DMS53 treated with DMSO at 0.1 percent for 48 hours (cell line): ENCODE results near the gene HSBP1.
A peak's percentile ranks its signal among the peaks of the same experiment; 100 is the strongest.

Experiments
- DNase-seq: peaks from one replicate; lab custom pipeline; 2025; ENCODE audit not compliant: unreplicated experiment; lab: John Stamatoyannopoulos, UW

Gene HSBP1

GRCh38 chr16:83807710-83808572 lies at the start of gene HSBP1:
Gene HSBP1 (plus strand): TSS chr16:83807978. CDS start chr16:83808077, 99 bp downstream.
- peak; percentile 76 for DNase-seq

- DNase-seq, result no peak
These were observed 45.4 kb upstream of the HSBP1 start for GRCh38 chr16:83762141-83762991.

GRCh38 chr16:83762992-83763358 lies 44.8 kb upstream of the HSBP1 start:
- DNase-seq, result no peak

- DNase-seq, result no peak
These were observed 38.8 kb upstream of the HSBP1 start for GRCh38 chr16:83768986-83769385.

GRCh38 chr16:83769397-83770008 lies 38.3 kb upstream of the HSBP1 start:
- no peak for DNase-seq

- DNase-seq, result no peak
These were observed 36.4 kb upstream of the HSBP1 start for GRCh38 chr16:83771306-83771942.

GRCh38 chr16:83772806-83773205 lies 35.0 kb upstream of the HSBP1 start:
- no peak for DNase-seq

GRCh38 chr16:83774066-83774465 lies 33.7 kb upstream of the HSBP1 start:
- DNase-seq, result no peak

- no peak for DNase-seq
These were observed 30.8 kb upstream of the HSBP1 start for GRCh38 chr16:83776944-83777343.

- DNase-seq, result no peak
These were observed 27.9 kb upstream of the HSBP1 start for GRCh38 chr16:83779886-83780285.

- DNase-seq, result no peak
These were observed 22.3 kb upstream of the HSBP1 start for GRCh38 chr16:83785455-83785854.

- DNase-seq, result no peak
These were observed 18.0 kb upstream of the HSBP1 start for GRCh38 chr16:83789642-83790401.

- no peak for DNase-seq
These were observed 15.9 kb upstream of the HSBP1 start for GRCh38 chr16:83791916-83792315.

GRCh38 chr16:83792391-83792790 lies 15.4 kb upstream of the HSBP1 start:
- DNase-seq, result no peak

- peak; percentile 60 for DNase-seq
These were observed 14.6 kb upstream of the HSBP1 start for GRCh38 chr16:83793179-83793578.

GRCh38 chr16:83794860-83795554 lies 12.8 kb upstream of the HSBP1 start:
- DNase-seq, result no peak

- DNase-seq, result peak; percentile 62
These were observed 10.8 kb upstream of the HSBP1 start for GRCh38 chr16:83797013-83797412.

- no peak for DNase-seq
These were observed 8.4 kb upstream of the HSBP1 start for GRCh38 chr16:83799336-83799735.

GRCh38 chr16:83802135-83802534 lies 5.6 kb upstream of the HSBP1 start:
- DNase-seq, result no peak
